K562 (cell line): ENCODE data around the gene SUFU. TPM values are rescaled to one million over a fixed set of nuclear protein-coding genes. Genes with fewer than 3 reads are reported as not detected.

Experiments
- ATAC-seq: fragments of 200-7000 bp; cut with Tn5 transposase; 3 replicates; pipeline ENCODE4 v1.9.1; 2020; ENCODE audit warnings: moderate library complexity
- BruUV-seq: library from RNA; stranded (reverse); fragments of 400-500 nt; replicated peaks from 2 replicates; lab custom pipeline; 2021; lab: Mats Ljungman, UMichigan
- CTCF ChIA-PET: fragments of 300-600 bp; formaldehyde crosslinking; extraction: SDS; loops from one replicate; lab custom pipeline; 2021; ENCODE audit warnings: low intra/inter-chr PET ratio; lab: Yijun Ruan, JAX
- POLR2A ChIA-PET: fragments of 300-600, 350-650 bp; sonication (Branson Sonifier 250); formaldehyde crosslinking; extraction: SDS; loops from one replicate; lab custom pipeline; 2021; ENCODE audit warnings: antibody characterized with exemption, inconsistent platforms; lab: Yijun Ruan, JAX
- DNase-seq, 4 experiments: peaks; one replicate each; pipeline versions ENCODE4 v3.0.0 to v3.0.0-alpha.2; 2011 to 2018; ENCODE audit warnings: low spot score in 3 of 4, mixed read lengths in 3 of 4; ENCODE audit errors: extremely low read depth in 1 of 4
- FAIRE-seq: peaks from 2 replicates; lab custom pipeline; 2011; peaks lifted over from hg19 to GRCh38; lab: Jason Lieb, UNC
- H2AFZ ChIP-seq: 2 replicates; pipeline ENCODE4 v1.6.0; 2011; ENCODE audit warnings: low read depth, low read length, control low read depth, inconsistent platforms
- H3K27ac ChIP-seq: fragments of 200-600 bp; 3 replicates; pipeline ENCODE4 v1.8.0; 2011; ENCODE audit warnings: low read depth, mild to moderate bottlenecking, control low read depth, inconsistent platforms, low read length, moderate library complexity, mixed read lengths; ENCODE audit errors: extremely low read depth
- H3K27me3 ChIP-seq, 2 experiments: fragments of 300-600 bp in 1 of 2; 2 replicates in 1 of 2; 3 replicates in 1 of 2; pipeline versions ENCODE4 v1.6.0 to v1.8.0; 2011; ENCODE audit warnings: inconsistent platforms in 2 of 2, low read length in 2 of 2, mild to moderate bottlenecking in 1 of 2, mixed read lengths in 1 of 2, moderate library complexity in 1 of 2; ENCODE audit not compliant: control insufficient read depth in 2 of 2, insufficient read depth in 2 of 2
- H3K36me3 ChIP-seq: fragments of 300-600 bp; 3 replicates; pipeline ENCODE4 v1.8.0; 2011; ENCODE audit warnings: mild to moderate bottlenecking, low read length, inconsistent platforms; ENCODE audit not compliant: control insufficient read depth, insufficient read depth
- H3K4me1 ChIP-seq, 2 experiments: fragments of 200-600 bp in 1 of 2; replicated peaks in 1 of 2; 2 replicates in 1 of 2; 3 replicates in 1 of 2; pipeline versions ENCODE4 v1.5.1 to v1.8.0; 2011; ENCODE audit warnings: inconsistent platforms in 2 of 2, low read length in 2 of 2, mild to moderate bottlenecking in 1 of 2, mixed read lengths in 1 of 2, moderate library complexity in 1 of 2; ENCODE audit not compliant: control insufficient read depth in 2 of 2, insufficient read depth in 2 of 2
- H3K4me2 ChIP-seq: 2 replicates; pipeline ENCODE4 v1.6.1; 2011; ENCODE audit warnings: low read length, control low read depth, inconsistent platforms, mixed read lengths; ENCODE audit not compliant: insufficient read depth
- H3K4me3 ChIP-seq: fragments of 200-600 bp; sonication (generic), shearing (Covaris generic); 2 replicates; pipeline ENCODE4 v1.5.1; 2016; ENCODE audit warnings: control low read depth, inconsistent platforms
- H3K79me2 ChIP-seq: fragments of 200-600 bp; 3 replicates; pipeline ENCODE4 v1.8.0; 2011; ENCODE audit warnings: low read length, inconsistent platforms; ENCODE audit not compliant: control insufficient read depth, insufficient read depth
- H3K9ac ChIP-seq, 2 experiments: 2 replicates each; pipeline versions ENCODE4 v1.6.0 to v1.6.1; 2011; ENCODE audit warnings: low read depth in 2 of 2, low read length in 2 of 2, control low read depth in 1 of 2, inconsistent platforms in 1 of 2, mild to moderate bottlenecking in 1 of 2, mixed read lengths in 1 of 2; ENCODE audit not compliant: insufficient read depth in 1 of 2
- H3K9me1 ChIP-seq: one replicate; pipeline ENCODE4 v1.6.0; 2011; ENCODE audit warnings: inconsistent platforms, mild to moderate bottlenecking, low read length, moderate library complexity; ENCODE audit not compliant: control insufficient read depth, insufficient read depth
- H3K9me3 ChIP-seq: replicated peaks from 2 replicates; pipeline ENCODE4 v1.5.1; 2011; ENCODE audit warnings: low read depth, low read length, inconsistent platforms; ENCODE audit not compliant: control insufficient read depth, insufficient read depth
- H4K20me1 ChIP-seq: replicated peaks from 2 replicates; pipeline ENCODE4 v1.6.1; 2011; ENCODE audit warnings: low read length, inconsistent platforms, mixed read lengths; ENCODE audit not compliant: control insufficient read depth, insufficient read depth
- ARHGAP35 ChIP-seq: fragments of 450-650 bp; IDR thresholded peaks from 2 replicates; pipeline ENCODE4 v1.6.1; 2018; ENCODE audit not compliant: partially characterized antibody
- GABPA ChIP-seq: fragments of 200-800 bp; sonication (Bioruptor generic); conservative IDR thresholded peaks from 2 replicates; pipeline ENCODE4 v1.6.1; 2016; ENCODE audit warnings: low read depth, missing genetic modification characterization, missing compliant biosample characterization
- HDGF ChIP-seq: fragments of 450-650 bp; IDR thresholded peaks from 2 replicates; pipeline ENCODE4 v1.6.1; 2016
- HNRNPL ChIP-seq: fragments of 200-400 bp; formaldehyde crosslinking; IDR thresholded peaks from 2 replicates; pipeline ENCODE4 v1.6.1; 2017; ENCODE audit warnings: low read depth, mild to moderate bottlenecking, low read length
- MTF1 ChIP-seq: fragments of 250-450 bp; sonication (Bioruptor Pico); IDR thresholded peaks from 2 replicates; pipeline ENCODE4 v1.9.0; 2021; ENCODE audit warnings: moderate library complexity, mild to moderate bottlenecking, inconsistent platforms, borderline replicate concordance
- NCOA6 ChIP-seq: fragments of 450-650 bp; IDR thresholded peaks from 2 replicates; pipeline ENCODE4 v1.6.1; 2017; ENCODE audit warnings: mild to moderate bottlenecking
- PHF8 ChIP-seq: fragments of 200-600 bp; sonication (generic); IDR thresholded peaks from 2 replicates; pipeline ENCODE4 v1.6.1; 2012; ENCODE audit warnings: mixed run types, mild to moderate bottlenecking, inconsistent platforms, low read length, moderate library complexity, borderline replicate concordance
- PYGO2 ChIP-seq: fragments of 450-650 bp; IDR thresholded peaks from 2 replicates; pipeline ENCODE4 v1.6.1; 2016; ENCODE audit warnings: mild to moderate bottlenecking, missing genetic modification characterization, moderate library complexity, missing compliant biosample characterization
- RBM22 ChIP-seq: fragments of 200-400 bp; formaldehyde crosslinking; IDR thresholded peaks from 2 replicates; pipeline ENCODE4 v1.6.1; 2018; ENCODE audit warnings: low read length, low read depth; ENCODE audit not compliant: poor library complexity, severe bottlenecking
- SNRNP70 ChIP-seq: fragments of 200-400 bp; formaldehyde crosslinking; optimal IDR thresholded peaks from 2 replicates; pipeline ENCODE3; 2017; ENCODE audit warnings: low read depth, low read length
- THRAP3 ChIP-seq: fragments of 450-650 bp; IDR thresholded peaks from 2 replicates; pipeline ENCODE4 v1.6.1; 2016; ENCODE audit warnings: mild to moderate bottlenecking, inconsistent platforms, borderline replicate concordance
- THRB ChIP-seq: fragments of 450-650 bp; formaldehyde crosslinking; conservative IDR thresholded peaks from 2 replicates; pipeline ENCODE4 v1.4.0; 2022; ENCODE audit warnings: mild to moderate bottlenecking, missing genetic modification characterization
- ZNF12 ChIP-seq: sonication (generic); formaldehyde crosslinking; IDR thresholded peaks from 2 replicates; pipeline ENCODE4 v1.4.0; 2020; ENCODE audit warnings: mild to moderate bottlenecking, missing genetic modification reagents
- ZNF253 ChIP-seq: fragments of 250-450 bp; sonication (Bioruptor Pico); conservative IDR thresholded peaks from 2 replicates; pipeline ENCODE4 v1.6.1; 2021; ENCODE audit warnings: mild to moderate bottlenecking
- ZNF592 ChIP-seq: fragments of 450-650 bp; IDR thresholded peaks from 2 replicates; pipeline ENCODE4 v1.6.1; 2017; ENCODE audit warnings: antibody characterized with exemption, mild to moderate bottlenecking
- WGBS: fragments of 100-300 bp; shearing (Covaris generic); methylation state at CpG from one replicate; pipeline ENCODE4 v1.1.6; 2016; ENCODE audit warnings: low coverage, mixed read lengths; ENCODE audit not compliant: insufficient coverage; ENCODE audit errors: missing lambda C conversion rate; 5-methylcytosine and 5-hydroxymethylcytosine counted together
- in situ Hi-C: fragments of 300-500 bp; cut with MboI; formaldehyde crosslinking; loops from 4 replicates; pipeline ENCODE4 v1.15.0; 2018; ENCODE audit warnings: inconsistent platforms, mixed read lengths
- intact Hi-C: fragments of 100-400 bp; cut with micrococcal nuclease; formaldehyde crosslinking; loops from 2 replicates; pipeline ENCODE4 v1.14.2; 2022
- polyA plus RNA-seq, 8 experiments: library from polyadenylated mRNA; depleted of rRNA in 4 of 8; stranded (reverse) in 5 of 8; unstranded in 3 of 8; fragments of >200 nt; fragmentation: Nextera tagmentation in 2 of 8; fragmentation: Illumina TruSeq in 1 of 8; extraction: Ambion mirVana in 2 of 8; extraction: Trizol in 1 of 8; gene quantifications; 2 replicates each; pipeline versions ENCODE4 v1.2.1 to v1.2.3, GENCODE V29; 2011 to 2014; ENCODE audit warnings: inconsistent platforms in 1 of 8, missing spikeins in 1 of 8
- total RNA-seq, 7 experiments: library from RNA; depleted of rRNA in 6 of 7; stranded (reverse); fragments of >200 nt in 6 of 7; fragmentation: Illumina TruSeq in 2 of 7; extraction: Trizol in 2 of 7; gene quantifications; 2 replicates each; pipeline versions ENCODE4 v1.2.1 to v1.2.3, GENCODE V29; 2011 to 2021; ENCODE audit warnings: low replicate concordance in 1 of 7
- TF ChIP-seq, protein P1 (sequence below): sonication (generic); formaldehyde crosslinking; IDR thresholded peaks from 2 replicates; pipeline ENCODE4 v1.8.1; 2023; ENCODE audit warnings: mild to moderate bottlenecking, missing genetic modification reagents

The SUFU gene
- total and polyA plus RNA-seq, 9 of the 15 experiments (the other 6 are each of a cell fraction or from before 2014, with no cell fraction given) = 0.59 to 6.3 (median 0.82) TPM

DNA sequence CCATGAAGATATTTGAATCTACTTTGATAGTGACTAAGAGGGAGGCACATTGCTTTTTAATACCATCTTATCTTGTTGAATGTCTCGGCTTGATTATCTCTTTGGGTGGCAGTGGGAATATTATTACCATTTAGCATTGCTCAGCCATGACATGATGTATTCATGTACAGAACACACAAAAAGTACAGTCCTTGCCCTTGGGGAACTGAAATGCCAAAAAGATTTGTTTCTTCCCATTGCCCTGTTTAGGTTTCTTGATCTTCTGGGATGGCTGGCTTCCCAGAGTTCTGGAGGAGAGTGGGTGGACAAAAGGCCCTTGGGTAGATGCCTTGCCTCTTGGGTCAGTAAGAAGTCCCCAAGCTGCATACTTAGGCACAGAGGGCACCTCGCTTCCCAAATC, 23.8 kb downstream of the SUFU start (continued):
- TF ChIP-seq NCOA6 = no peak

DNA sequence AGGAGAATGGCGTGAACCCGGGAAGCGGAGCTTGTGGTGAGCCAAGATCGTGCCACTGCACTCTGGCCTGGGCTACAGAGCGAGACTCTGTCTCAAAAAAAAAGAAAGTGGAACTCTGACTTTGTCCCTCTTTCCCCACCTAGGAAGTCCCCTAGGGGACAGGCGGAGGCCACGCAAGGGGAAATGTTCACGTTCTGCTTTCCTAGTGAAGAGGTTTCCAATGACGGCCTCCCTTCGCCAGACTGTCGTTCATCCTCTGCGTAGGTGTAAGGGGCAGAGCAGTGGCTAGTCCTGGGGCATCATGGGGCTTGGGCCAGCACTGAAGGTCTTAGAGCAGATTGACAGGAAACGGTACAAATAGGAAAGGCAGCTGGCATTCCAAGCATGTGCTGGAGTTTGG, 30.6 kb downstream of the SUFU start:
- no peak overlapping the region for H3K27ac ChIP-seq
- no peaks in the 10 kb centered on the region for H3K36me3 ChIP-seq
- H3K27me3 ChIP-seq = no peaks in the 10 kb centered on the region
- intact Hi-C loops = no loop called here
- no peaks in the 10 kb centered on the region for H3K79me2 ChIP-seq
- H2AFZ ChIP-seq = no peak overlapping the region
- in situ Hi-C loops = no loop called here
- ATAC-seq = no peak
- no peaks in the 10 kb centered on the region for H4K20me1 ChIP-seq
- H3K9ac ChIP-seq = no peak overlapping the region
- H3K9me1 ChIP-seq = no peaks in the 10 kb centered on the region
- no peaks in the 10 kb centered on the region for H3K9me3 ChIP-seq
- WGBS = 74% methylated on average over 5 of the region's 13 CpGs
- no TSS peak for BruUV-seq
- POLR2A ChIA-PET = no interaction called here
- H3K4me2 ChIP-seq = no peak overlapping the region
- FAIRE-seq = no peak
- no peak for DNase-seq
- CTCF ChIA-PET = no interaction called here
- H3K4me1 ChIP-seq = no peaks in the 10 kb centered on the region; a peak in 1 of 5 replicates
- H3K4me3 ChIP-seq = no peak overlapping the region
- TF ChIP-seq ZNF253 (CRISPR knock-in tag) (no peak), ARHGAP35 (no peak), GABPA (tag) (no peak), ZNF12 (CRISPR knock-in tag) (no peak), HNRNPL (no peak), MTF1 (CRISPR knock-in tag) (no peak), THRAP3 (no peak), PHF8 (no peak), SNRNP70 (no peak), THRB (CRISPR knock-in tag) (no peak), PYGO2 (tag) (no peak), HDGF (no peak), ZNF592 (no peak), RBM22 (no peak)
- TF ChIP-seq, protein P1, sequence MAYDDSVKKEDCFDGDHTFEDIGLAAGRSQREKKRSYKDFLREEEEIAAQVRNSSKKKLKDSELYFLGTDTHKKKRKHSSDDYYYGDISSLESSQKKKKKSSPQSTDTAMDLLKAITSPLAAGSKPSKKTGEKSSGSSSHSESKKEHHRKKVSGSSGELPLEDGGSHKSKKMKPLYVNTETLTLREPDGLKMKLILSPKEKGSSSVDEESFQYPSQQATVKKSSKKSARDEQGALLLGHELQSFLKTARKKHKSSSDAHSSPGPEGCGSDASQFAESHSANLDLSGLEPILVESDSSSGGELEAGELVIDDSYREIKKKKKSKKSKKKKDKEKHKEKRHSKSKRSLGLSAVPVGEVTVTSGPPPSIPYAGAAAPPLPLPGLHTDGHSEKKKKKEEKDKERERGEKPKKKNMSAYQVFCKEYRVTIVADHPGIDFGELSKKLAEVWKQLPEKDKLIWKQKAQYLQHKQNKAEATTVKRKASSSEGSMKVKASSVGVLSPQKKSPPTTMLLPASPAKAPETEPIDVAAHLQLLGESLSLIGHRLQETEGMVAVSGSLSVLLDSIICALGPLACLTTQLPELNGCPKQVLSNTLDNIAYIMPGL (CRISPR knock-in tag) = no peak
